HG03565 (cell line): ENCODE data around the gene GSK3B.
"Not testable (repeated sequence)": the region's sequence is repeated elsewhere in the genome, so short reads cannot be mapped to it uniquely, and the experiment has no call there.

Experiments used
- ATAC-seq: cut with Tn5 transposase; IDR thresholded peaks from one replicate; pipeline ENCODE4 v1.9.1; 2021; ENCODE audit warnings: mild to moderate bottlenecking, moderate library complexity; ENCODE audit not compliant: unreplicated experiment

Gene GSK3B

DNA sequence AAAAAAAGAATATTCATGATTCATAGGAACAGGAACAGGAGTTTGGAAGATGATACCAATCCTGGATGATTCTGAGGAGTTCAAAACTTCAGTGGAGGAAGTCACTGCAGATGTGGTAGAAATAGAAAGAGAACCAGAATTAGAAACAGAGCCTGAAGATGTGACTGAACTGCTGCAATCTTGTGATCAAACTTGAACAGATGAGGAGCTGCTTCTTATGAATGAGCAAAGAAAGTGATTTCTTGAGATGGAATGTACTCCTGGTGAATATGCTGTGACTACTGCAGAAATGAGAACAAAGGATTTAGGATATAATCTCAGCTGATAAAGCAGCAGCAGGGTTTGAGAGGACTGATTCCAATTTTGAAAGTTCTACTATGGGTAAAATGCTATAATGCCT lies 72.7 kb downstream of the GSK3B start:
- no peak for ATAC-seq

DNA sequence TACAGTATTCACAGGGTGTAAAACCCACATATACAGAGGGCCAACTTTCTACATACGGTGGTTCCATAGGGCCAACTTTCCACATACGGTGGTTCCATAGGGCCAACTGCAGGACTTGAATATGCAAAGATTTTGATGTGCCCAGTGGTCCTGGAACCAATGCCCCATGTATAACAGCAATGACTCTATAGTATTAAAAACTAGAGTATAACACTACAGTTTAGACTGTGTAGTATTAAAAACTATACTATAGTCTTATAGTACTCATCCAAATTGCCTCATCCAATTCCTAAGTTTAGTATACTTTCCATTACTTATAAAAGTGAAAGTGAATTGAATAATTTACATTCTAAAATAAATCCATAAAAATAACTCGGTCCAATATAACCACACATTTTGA lies 75.9 kb downstream of the GSK3B start:
- no peak for ATAC-seq

DNA sequence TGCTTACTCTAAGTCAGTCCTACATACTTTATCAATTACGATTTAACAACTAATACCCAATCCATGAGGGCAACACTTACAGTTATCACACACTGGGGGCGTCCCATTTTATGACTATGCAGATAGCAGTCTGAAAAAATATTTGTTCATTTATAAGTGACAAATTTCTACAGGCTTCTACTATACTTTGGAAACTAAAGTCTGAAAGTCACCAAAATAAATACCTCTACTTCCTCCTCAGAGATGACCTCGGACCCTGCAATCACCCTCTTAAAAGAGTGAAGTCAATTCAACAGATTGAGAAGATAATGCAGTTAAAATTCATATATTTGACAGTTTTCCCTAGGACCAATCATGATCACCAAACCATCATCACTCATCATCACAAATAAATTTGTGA lies 76.6 kb downstream of the GSK3B start:
- ATAC-seq: no peak

DNA sequence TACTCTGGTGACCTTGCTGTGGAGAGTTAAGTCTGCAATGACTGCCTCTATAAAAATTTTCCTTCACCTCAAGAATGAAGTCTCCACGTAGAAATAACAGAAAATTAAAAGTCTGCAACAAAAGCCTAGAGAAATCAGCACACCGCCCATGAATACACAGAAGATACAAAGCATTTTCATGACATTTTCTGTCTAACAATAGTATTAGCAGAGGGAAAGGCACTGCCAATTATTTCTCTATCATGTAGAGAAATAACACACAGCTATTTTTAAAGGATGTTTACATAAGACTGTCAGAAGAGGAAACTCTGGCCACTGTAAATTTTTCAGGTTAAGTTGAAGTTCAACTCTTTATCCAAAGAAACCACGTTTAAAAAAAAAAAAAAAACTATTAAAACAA lies 80.8 kb downstream of the GSK3B start:
- ATAC-seq: no peak

GRCh38 chr3:120005741-120006140 lies 88.5 kb downstream of the GSK3B start:
- ATAC-seq: not testable (repeated sequence)

GRCh38 chr3:120004008-120004498 lies 90.2 kb downstream of the GSK3B start:
- not testable (repeated sequence) for ATAC-seq

DNA sequence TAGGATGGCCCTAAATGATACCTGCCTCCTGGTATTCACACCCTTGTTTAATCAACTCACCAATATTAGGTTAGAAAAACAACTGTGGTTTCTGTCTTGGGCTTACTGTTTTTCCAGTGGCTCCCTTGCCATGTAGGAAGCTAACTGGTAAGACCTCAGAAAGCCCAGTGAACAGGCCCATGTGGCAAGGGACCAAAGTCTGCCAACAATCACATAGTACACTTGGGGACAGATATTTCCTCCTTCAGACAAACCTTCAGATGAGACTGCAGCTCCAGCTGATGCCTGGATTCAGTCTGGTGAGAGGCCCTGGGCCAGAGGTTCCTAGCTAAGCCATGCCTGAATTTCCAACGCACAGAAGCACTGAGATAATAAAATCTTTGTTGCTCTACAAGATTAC lies 96.1 kb downstream of the GSK3B start:
- no peak for ATAC-seq

DNA sequence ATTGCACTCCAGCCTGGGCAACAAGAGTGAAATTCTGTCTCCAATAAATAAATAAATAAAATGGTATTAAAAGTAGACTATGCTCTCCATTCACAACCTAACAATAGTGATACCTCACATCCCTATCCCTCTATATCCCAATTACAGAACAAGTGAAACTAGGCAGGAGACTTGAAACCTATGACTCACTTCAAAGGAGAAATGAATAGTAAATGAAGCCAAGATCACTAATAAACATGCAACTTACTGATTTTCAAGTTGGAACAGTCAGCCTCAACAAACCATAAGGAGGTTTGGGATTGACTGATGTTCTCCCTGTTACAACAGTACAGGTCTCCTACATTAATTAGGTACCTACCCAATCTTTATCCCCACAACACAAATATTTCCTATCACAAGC lies 103.4 kb downstream of the GSK3B start:
- no peak for ATAC-seq

DNA sequence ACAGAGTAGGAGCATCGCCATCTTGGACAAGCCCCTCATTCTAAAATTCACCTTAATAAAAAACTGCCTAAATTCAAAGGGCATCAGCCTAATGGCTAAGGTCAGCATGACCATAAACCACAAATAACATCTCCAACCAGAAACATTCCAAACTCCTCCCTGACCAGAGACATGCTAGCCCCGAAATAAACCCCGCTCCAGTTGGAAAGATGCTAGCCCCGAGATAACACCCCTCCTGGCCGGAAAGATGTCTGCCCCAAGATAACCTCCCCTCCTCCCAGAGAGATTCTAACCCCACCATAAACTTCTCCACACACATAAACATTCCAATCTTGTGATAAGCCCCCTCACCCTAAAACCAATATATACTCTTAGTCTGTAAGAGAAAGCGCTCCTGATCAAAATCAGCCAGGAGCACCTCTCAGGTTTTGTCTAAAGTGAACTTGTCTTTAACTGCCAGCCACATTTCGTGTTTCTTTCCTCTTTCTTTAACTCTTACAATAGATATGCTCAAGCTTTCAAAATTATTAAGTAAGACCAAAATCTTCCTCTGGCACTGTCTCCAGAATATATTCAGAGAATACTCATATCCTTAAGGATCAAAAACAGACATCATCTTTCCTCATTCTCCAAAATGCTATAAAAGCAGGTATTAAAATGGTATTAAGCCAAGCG lies 104.1 kb downstream of the GSK3B start:
- ATAC-seq: no peak

- not testable (repeated sequence) for ATAC-seq
These were observed 107.4 kb downstream of the GSK3B start for GRCh38 chr3:119986812-119987211.

DNA sequence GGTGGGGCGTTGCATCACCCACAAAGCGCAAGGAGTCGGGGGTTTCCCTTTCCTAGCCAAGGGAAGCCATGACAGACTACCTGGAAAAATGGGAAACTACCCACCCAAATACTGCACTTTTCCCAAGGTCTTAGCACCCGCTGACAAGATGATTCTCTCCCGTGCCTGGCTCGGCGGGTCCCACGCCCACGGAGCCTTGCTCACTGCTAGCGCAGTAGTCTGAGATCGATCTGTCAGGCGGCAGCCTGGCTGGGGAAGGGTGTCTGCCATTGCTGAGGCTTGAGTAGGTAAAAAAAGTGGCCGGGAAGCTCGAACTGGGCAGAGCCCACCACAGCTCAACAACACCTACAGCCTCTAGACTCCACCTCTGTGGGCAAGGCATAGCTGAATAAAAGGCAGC lies 112.9 kb downstream of the GSK3B start:
- no peak for ATAC-seq

- ATAC-seq: no peak
These were observed 115.6 kb downstream of the GSK3B start for GRCh38 chr3:119978554-119979208.

- ATAC-seq: no peak
These were observed 116.9 kb downstream of the GSK3B start for GRCh38 chr3:119977353-119977752.

DNA sequence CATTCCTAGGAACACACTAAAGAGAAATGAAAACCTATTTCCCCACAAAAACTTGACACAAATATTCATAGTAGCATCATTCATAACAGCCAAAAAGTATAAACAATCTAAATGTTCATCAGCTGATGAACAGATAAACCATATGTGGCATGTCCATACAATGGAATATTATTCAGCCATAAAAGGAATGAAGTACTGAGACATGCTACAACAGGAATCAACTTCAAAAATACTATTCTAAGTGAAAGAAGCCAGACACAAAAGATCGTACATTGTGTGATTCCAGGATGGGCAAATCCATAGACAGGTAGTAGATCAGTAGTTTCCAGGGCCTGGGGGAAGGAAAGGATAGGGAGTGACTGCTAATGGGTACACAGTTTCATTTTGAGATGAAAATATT lies 118.0 kb downstream of the GSK3B start:
- ATAC-seq: no peak

GRCh38 chr3:119974656-119975055 lies 119.6 kb downstream of the GSK3B start:
- no peak for ATAC-seq

DNA sequence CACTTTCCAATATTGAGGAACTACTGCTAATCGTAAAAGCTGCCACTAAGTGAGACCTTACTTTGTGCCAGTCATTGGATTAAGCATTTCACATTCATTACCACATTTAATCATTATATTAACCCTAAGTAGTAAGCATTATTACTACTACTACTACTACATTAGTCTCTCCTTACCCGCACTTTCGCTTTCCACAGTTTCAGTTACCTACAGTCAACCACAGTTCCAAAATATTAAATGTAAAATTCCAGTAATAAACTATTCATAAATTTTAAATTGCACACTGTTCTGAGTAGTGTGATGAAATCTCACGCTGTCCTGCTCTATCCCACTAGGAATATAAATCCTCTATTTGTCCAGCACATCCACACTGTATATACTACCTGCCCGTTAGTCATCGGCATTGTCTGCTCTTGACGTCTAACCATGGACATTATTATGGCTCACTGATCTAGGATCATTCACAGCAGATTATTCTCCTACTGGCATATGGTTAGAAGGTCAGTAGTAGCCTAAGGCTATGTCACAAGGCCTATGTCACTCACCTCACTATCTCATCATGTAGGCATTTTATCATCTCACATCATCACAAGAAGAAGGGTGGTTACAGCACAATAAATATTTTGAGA lies 121.1 kb downstream of the GSK3B start:
- ATAC-seq: no peak

DNA sequence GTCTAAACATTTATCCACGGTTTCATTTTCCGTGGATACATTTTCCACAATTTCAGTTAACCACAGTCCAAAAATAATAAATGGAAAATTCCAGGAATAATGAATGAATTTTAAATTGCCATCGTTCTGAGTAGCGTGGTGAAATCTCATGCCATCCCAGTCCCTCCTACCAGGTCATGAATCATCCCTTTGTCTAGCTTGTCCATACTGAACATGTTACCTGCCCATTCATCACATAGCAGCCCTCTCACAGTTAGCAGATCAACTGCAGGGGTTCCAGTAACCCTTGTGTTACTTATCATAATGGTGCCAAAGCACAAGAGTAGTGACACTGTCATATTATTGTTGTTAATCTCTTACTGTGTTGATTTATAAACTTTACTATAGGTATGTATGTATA lies 124.5 kb downstream of the GSK3B start:
- ATAC-seq: no peak

GRCh38 chr3:119967353-119968006 lies 126.8 kb downstream of the GSK3B start:
- no peak for ATAC-seq

GRCh38 chr3:119965692-119966091 lies 128.6 kb downstream of the GSK3B start:
- no peak for ATAC-seq

GRCh38 chr3:119964294-119964693 lies 130.0 kb downstream of the GSK3B start:
- ATAC-seq: no peak

DNA sequence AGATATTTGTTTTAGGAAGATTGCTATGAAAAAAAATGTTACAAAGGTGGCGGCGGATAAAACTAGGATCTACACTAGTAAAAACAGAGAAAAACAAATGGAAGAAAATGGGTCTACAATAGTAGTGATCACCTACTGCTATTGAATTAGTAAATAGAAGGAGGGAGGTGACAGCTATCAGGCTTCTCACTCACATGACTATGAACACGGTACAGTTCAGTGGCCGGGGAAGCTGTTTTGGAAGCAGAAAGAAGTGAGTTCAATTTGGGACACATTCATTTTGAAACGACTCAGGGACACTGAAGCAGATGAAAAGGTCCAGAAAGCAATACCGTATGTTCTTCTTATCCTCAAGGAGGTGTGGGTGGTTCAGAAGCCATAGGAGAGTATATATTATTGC lies 138.3 kb downstream of the GSK3B start:
- no peak for ATAC-seq
